HEK293 (cell line): Measurements from ENCODE around the gene NUDT5.

ENCODE experiments used
- CTCF ChIA-PET: fragments of 350-600 bp; formaldehyde crosslinking; extraction: SDS; loops from one replicate; lab custom pipeline; 2021; ENCODE audit warnings: antibody characterized with exemption; lab: Yijun Ruan, JAX
- POLR2A ChIA-PET: fragments of 300-600 bp; formaldehyde crosslinking; extraction: SDS; loops from one replicate; lab custom pipeline; 2020; ENCODE audit warnings: antibody characterized with exemption, inconsistent platforms; lab: Yijun Ruan, JAX
- H3K27ac ChIP-seq: fragments of 200-500 bp; sonication (Bioruptor generic); 2 replicates; pipeline ENCODE4 v1.5.1; 2014; ENCODE audit warnings: low read depth, low read length, control low read depth, inconsistent platforms; ENCODE audit errors: extremely low read depth
- H3K36me3 ChIP-seq, 2 experiments: fragments of 200-500 bp in 1 of 2; sonication (Bioruptor generic) in 1 of 2; 1 replicate in 1 of 2; 2 replicates in 1 of 2; pipeline ENCODE4 v1.5.1; 2014 to 2017; ENCODE audit warnings: inconsistent platforms in 2 of 2, low read length in 2 of 2; ENCODE audit not compliant: control insufficient read depth in 2 of 2, insufficient read depth in 1 of 2
- H3K4me1 ChIP-seq: fragments of 200-500 bp; sonication (Bioruptor generic); 2 replicates; pipeline ENCODE4 v1.5.1; 2014; ENCODE audit warnings: mild to moderate bottlenecking, low read length, inconsistent platforms; ENCODE audit not compliant: control insufficient read depth, insufficient read depth
- H3K4me3 ChIP-seq: 2 replicates; pipeline ENCODE4 v1.5.1; 2011; ENCODE audit warnings: low read depth, mild to moderate bottlenecking, control low read depth, low read length, moderate library complexity
- H3K9me3 ChIP-seq: fragments of 200-500 bp; sonication (Bioruptor generic); 2 replicates; pipeline ENCODE4 v1.5.1; 2014; ENCODE audit warnings: low read depth, low read length, inconsistent platforms; ENCODE audit not compliant: control insufficient read depth, insufficient read depth
- HOXC10 ChIP-seq: sonication (generic); formaldehyde crosslinking; IDR thresholded peaks from 2 replicates; pipeline ENCODE4 v1.8.1; 2023; ENCODE audit warnings: mild to moderate bottlenecking, missing genetic modification reagents
- INSM2 ChIP-seq: fragments of 450-650 bp; formaldehyde crosslinking; IDR thresholded peaks from 2 replicates; pipeline ENCODE4 v1.5.1; 2016; ENCODE audit warnings: missing biosample characterization, missing genetic modification characterization
- KLF17 ChIP-seq: fragments of 450-650 bp; formaldehyde crosslinking; IDR thresholded peaks from 2 replicates; pipeline ENCODE4 v1.5.1; 2016; ENCODE audit warnings: missing biosample characterization, missing genetic modification characterization
- PBX3 ChIP-seq: sonication (generic); formaldehyde crosslinking; IDR thresholded peaks from 2 replicates; pipeline ENCODE4 v1.8.1; 2022; ENCODE audit warnings: mild to moderate bottlenecking, moderate library complexity, missing genetic modification reagents
- PRDM6 ChIP-seq: fragments of 450-650 bp; formaldehyde crosslinking; IDR thresholded peaks from 2 replicates; pipeline ENCODE4 v1.5.1; 2017; ENCODE audit warnings: missing biosample characterization, missing genetic modification characterization
- SETDB1 ChIP-seq: IDR thresholded peaks from one replicate; pipeline ENCODE4 v1.6.1; 2017; ENCODE audit warnings: mild to moderate bottlenecking, low read length, moderate library complexity, mixed read lengths; ENCODE audit not compliant: insufficient read length
- SP7 ChIP-seq: fragments of 450-650 bp; formaldehyde crosslinking; IDR thresholded peaks from 2 replicates; pipeline ENCODE4 v1.5.1; 2016; ENCODE audit warnings: missing biosample characterization, missing genetic modification characterization
- ZNF155 ChIP-seq: fragments of 450-650 bp; formaldehyde crosslinking; IDR thresholded peaks from 2 replicates; pipeline ENCODE4 v1.5.1; 2016; ENCODE audit warnings: missing biosample characterization, missing genetic modification characterization
- ZNF174 ChIP-seq: fragments of 450-650 bp; formaldehyde crosslinking; IDR thresholded peaks from 2 replicates; pipeline ENCODE4 v1.5.0; 2017; ENCODE audit warnings: missing biosample characterization, mild to moderate bottlenecking, missing genetic modification characterization
- ZNF239 ChIP-seq: fragments of 450-650 bp; formaldehyde crosslinking; IDR thresholded peaks from 2 replicates; pipeline ENCODE4 v1.5.1; 2016; ENCODE audit warnings: missing biosample characterization, missing genetic modification characterization
- ZNF266 ChIP-seq: fragments of 450-650 bp; formaldehyde crosslinking; IDR thresholded peaks from 2 replicates; pipeline ENCODE4 v1.5.1; 2016; ENCODE audit warnings: missing biosample characterization, missing genetic modification characterization, low read depth
- ZNF274 ChIP-seq, 2 experiments: fragments of 200-500 bp in 1 of 2; fragments of 450-650 bp in 1 of 2; sonication (Bioruptor generic) in 1 of 2; formaldehyde crosslinking in 1 of 2; IDR thresholded peaks; 2 replicates each; pipeline versions ENCODE4 v1.5.1 to v1.6.1; 2014 to 2016; ENCODE audit warnings: borderline replicate concordance in 1 of 2, inconsistent platforms in 1 of 2, low read length in 1 of 2, missing biosample characterization in 1 of 2, missing genetic modification characterization in 1 of 2
- ZNF280D ChIP-seq: fragments of 450-650 bp; formaldehyde crosslinking; IDR thresholded peaks from 2 replicates; pipeline ENCODE4 v1.5.1; 2016; ENCODE audit warnings: missing biosample characterization, missing genetic modification characterization
- ZNF311 ChIP-seq: fragments of 450-650 bp; formaldehyde crosslinking; IDR thresholded peaks from 2 replicates; pipeline ENCODE4 v1.5.1; 2017; ENCODE audit warnings: missing biosample characterization, missing genetic modification characterization, borderline replicate concordance
- ZNF354C ChIP-seq: fragments of 450-650 bp; formaldehyde crosslinking; IDR thresholded peaks from 2 replicates; pipeline ENCODE4 v1.5.1; 2016; ENCODE audit warnings: missing biosample characterization, missing genetic modification characterization, low read depth, borderline replicate concordance
- ZNF473 ChIP-seq: fragments of 450-650 bp; formaldehyde crosslinking; IDR thresholded peaks from 2 replicates; pipeline ENCODE4 v1.5.1; 2017; ENCODE audit warnings: missing biosample characterization, missing genetic modification characterization
- ZNF48 ChIP-seq: fragments of 450-650 bp; formaldehyde crosslinking; IDR thresholded peaks from 2 replicates; pipeline ENCODE4 v1.5.1; 2016; ENCODE audit warnings: missing biosample characterization, missing genetic modification characterization
- ZNF548 ChIP-seq: fragments of 450-650 bp; formaldehyde crosslinking; IDR thresholded peaks from 2 replicates; pipeline ENCODE4 v1.5.1; 2016; ENCODE audit warnings: missing biosample characterization, missing genetic modification characterization
- ZNF585B ChIP-seq: fragments of 450-650 bp; formaldehyde crosslinking; IDR thresholded peaks from 2 replicates; pipeline ENCODE4 v1.5.1; 2016; ENCODE audit warnings: missing biosample characterization, missing genetic modification characterization
- ZNF623 ChIP-seq: fragments of 450-650 bp; formaldehyde crosslinking; IDR thresholded peaks from 2 replicates; pipeline ENCODE4 v1.5.1; 2016; ENCODE audit warnings: missing biosample characterization, missing genetic modification characterization
- ZNF624 ChIP-seq: fragments of 450-650 bp; formaldehyde crosslinking; IDR thresholded peaks from 2 replicates; pipeline ENCODE4 v1.5.1; 2017; ENCODE audit warnings: missing biosample characterization, missing genetic modification characterization
- ZNF654 ChIP-seq: fragments of 450-650 bp; formaldehyde crosslinking; IDR thresholded peaks from 2 replicates; pipeline ENCODE4 v1.5.1; 2016; ENCODE audit warnings: low read depth, missing biosample characterization, missing genetic modification characterization
- ZNF660 ChIP-seq: fragments of 450-650 bp; IDR thresholded peaks from 2 replicates; pipeline ENCODE4 v1.5.1; 2018; ENCODE audit warnings: missing biosample characterization, mild to moderate bottlenecking, missing genetic modification characterization
- ZNF701 ChIP-seq: fragments of 450-650 bp; formaldehyde crosslinking; IDR thresholded peaks from 2 replicates; pipeline ENCODE4 v1.5.1; 2016; ENCODE audit warnings: missing biosample characterization, missing genetic modification characterization
- ZNF777 ChIP-seq: fragments of 450-650 bp; formaldehyde crosslinking; IDR thresholded peaks from 2 replicates; pipeline ENCODE4 v1.5.1; 2017; ENCODE audit warnings: missing biosample characterization, missing genetic modification characterization, borderline replicate concordance
- ZNF792 ChIP-seq: fragments of 450-650 bp; formaldehyde crosslinking; IDR thresholded peaks from 2 replicates; pipeline ENCODE4 v1.5.1; 2016; ENCODE audit warnings: missing biosample characterization, missing genetic modification characterization
- ZNF837 ChIP-seq: fragments of 450-650 bp; formaldehyde crosslinking; IDR thresholded peaks from 2 replicates; pipeline ENCODE4 v1.5.1; 2016; ENCODE audit warnings: missing biosample characterization, missing genetic modification characterization

Gene NUDT5

GRCh38 chr10:12218991-12219390, 23.3 kb upstream of the NUDT5 start:
- TF ChIP-seq ZNF354C (no peak), ZNF623 (no peak), ZNF792 (tag by site-specific recombination) (no peak), ZNF585B (no peak), ZNF624 (tag by site-specific recombination) (no peak), HOXC10 (CRISPR knock-in tag) (no peak), ZNF274 (IDR thresholded peaks at IDR 0.05; ENCODE audit: low read length) (no peak), ZNF274 (tag by site-specific recombination; IDR thresholded peaks at IDR 0.05; ENCODE audit: borderline replicate concordance) (no peak), ZNF174 (tag by site-specific recombination) (no peak), KLF17 (tag by site-specific recombination) (no peak), INSM2 (no peak), ZNF48 (tag by site-specific recombination) (no peak), ZNF266 (no peak), SETDB1 (no peak), ZNF155 (tag by site-specific recombination) (no peak), ZNF280D (tag by site-specific recombination) (no peak), ZNF777 (tag by site-specific recombination) (no peak), ZNF311 (no peak)
- H3K36me3 ChIP-seq: peaks cover 33 to 59% of the 10 kb centered on the region in 2 experiments
- no peak overlapping the region for H3K4me3 ChIP-seq
- no peaks in the 10 kb centered on the region for H3K9me3 ChIP-seq
- ChIA-PET CTCF (no interaction called here), POLR2A (no interaction called here)
- H3K27ac ChIP-seq: no peak overlapping the region
- 0 out of 2 replicates have a peak, but pooled peaks cover 6% of the 10 kb centered on the region for H3K4me1 ChIP-seq

GRCh38 chr10:12214763-12215218, 19.1 kb upstream of the NUDT5 start:
- no peaks in the 10 kb centered on the region for H3K9me3 ChIP-seq
- no peak overlapping the region for H3K27ac ChIP-seq
- H3K4me1 ChIP-seq: 0 out of 2 replicates have a peak, but pooled peaks cover 7% of the 10 kb centered on the region
- ChIA-PET CTCF (interaction anchor here (0.6 to 4.4 kb wide), 50 partner anchors 10 to 1297 kb away, joined by 3 to 33 read pairs (median 4); partner anchors contain the start of genes CDC123 and NUDT5), POLR2A (no interaction called here)
- H3K4me3 ChIP-seq: no peak overlapping the region
- peaks cover 54 to 66% of the 10 kb centered on the region in 2 experiments for H3K36me3 ChIP-seq
- no peak for TF ChIP-seq ZNF548 (tag by site-specific recombination)
- TF ChIP-seq ZNF654 (tag by site-specific recombination): peak; percentile 56
- TF ChIP-seq ZNF660 (tag by site-specific recombination): no peak
- no peak for TF ChIP-seq PBX3
- no peak for TF ChIP-seq ZNF473 (tag by site-specific recombination)
- no peak for TF ChIP-seq ZNF701 (tag by site-specific recombination)
- peak; percentile 19; the same call in 1 of the 2 replicates for TF ChIP-seq PRDM6
- no peak for TF ChIP-seq ZNF837
- TF ChIP-seq ZNF239 (tag by site-specific recombination): no peak
- TF ChIP-seq SP7 (tag by site-specific recombination): 0 out of 2 replicates have a peak, but pooled peaks have one; percentile 29
